ENCODE measurements around the gene CARD9. TPM values are rescaled to one million over a fixed set of nuclear protein-coding genes. Genes with fewer than 3 reads are reported as not detected.

The CARD9 gene
- total RNA-seq, 1 donor from 2014 or later = 3.0 TPM

DNA sequence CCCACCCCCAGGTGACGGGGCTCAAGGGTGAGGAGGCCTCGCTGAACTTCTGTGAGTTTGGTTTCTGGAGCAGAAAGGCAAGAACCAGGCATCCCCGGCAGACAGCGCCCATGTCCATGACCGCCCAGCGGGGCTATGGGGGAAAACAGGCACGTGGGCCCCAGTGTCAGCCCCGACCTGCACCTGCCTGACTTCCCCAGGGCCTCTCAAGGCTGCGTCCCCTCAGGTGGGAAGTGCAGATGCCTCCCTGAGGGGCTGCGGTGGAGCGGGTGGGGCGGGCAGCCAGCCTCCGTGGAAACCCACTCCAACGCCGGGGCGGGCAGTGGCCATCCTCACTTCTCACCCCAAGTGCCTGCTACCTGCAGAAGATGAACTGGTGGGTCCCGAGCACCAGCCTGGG is 6.9 kb upstream of the CARD9 start:
- DNase-seq = no peak

DNA sequence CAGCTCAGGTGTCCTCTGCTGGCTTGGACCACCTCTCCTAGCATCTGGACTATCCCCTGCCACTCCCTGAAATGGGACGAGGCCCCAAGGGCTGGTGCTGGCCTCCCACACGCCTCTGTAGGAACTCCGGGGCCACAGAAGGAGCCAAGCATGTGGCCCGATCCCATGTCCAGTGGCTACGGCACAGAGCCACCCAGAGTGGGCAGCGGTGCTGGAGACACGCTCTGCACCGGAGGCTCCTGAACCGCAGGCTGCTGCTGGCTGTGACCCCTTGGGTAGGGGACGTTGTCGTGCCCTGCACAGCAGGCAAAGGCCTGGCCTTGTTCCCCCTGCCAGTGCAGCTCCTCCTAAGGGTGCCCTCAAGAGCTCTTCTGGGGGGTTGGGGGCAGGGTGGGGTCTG is 6.4 kb upstream of the CARD9 start:
- DNase-seq = no peak

- DNase-seq = no peak
These were observed 5.9 kb upstream of the CARD9 start for GRCh38 chr9:136379401-136379800.

GRCh38 chr9:136379003-136379287 is 5.5 kb upstream of the CARD9 start:
- DNase-seq = no peak

- no peak for DNase-seq
These were observed 4.9 kb upstream of the CARD9 start for GRCh38 chr9:136378170-136379002.

DNA sequence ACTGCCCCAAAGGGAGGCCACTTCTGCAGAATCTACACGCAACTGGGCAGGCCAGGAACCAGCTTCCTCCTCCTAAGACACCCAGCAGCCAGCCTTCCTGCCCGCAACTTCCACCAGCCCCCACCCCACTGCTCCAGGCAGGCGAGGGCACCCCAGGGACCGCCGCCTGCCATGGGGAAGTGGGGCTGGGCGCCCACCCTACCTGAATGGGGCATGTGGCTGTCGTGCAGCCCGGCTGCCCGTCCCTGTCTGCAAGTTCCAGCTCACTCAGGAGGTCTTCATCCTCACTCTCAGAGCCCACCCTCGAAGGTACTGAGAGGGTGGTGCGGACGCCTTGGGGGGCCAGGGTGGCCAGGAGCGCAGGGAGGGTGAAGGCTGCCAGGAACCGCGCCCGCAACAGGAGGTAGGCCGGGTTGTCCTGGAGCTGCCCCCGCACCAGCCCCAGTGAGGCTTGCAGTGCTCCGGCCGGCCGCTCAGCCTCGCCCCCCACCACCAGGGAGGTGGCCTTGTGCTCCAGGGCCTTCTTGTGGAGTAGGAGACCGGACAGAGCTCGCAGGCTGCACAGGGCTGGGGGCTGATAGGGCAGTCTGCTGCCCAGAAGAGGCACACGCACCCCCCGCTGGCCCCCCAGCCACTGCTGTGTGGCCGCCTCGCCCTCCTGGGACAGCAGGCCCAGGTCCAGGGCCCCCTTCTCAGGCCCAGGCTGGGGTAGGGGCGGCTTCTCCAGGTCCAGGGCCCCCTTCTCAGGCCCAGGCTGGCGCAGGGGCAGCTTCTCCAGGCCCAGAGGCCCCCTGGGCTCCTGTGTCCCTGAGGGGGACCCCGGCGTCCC is 4.1 kb upstream of the CARD9 start:
- no peak for DNase-seq

DNA sequence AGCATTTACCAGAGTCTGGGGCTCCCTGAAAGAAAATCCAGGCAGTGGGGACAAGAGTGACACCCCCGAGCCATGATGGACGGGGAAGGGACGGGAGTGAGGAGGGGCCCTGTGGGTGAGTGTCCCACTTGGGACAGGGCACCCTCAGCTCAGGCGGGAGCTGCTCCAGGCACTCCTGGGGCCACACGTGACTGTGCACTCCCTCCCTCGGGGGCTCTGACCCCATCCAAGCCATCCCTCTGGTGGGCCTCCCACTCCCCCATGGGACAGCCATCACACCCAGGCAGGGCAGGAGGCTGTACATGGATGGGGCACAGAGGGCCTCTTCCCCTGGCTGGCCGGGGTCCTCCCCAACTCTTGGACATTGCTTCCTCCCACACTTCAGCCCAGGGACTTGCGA is 3.0 kb upstream of the CARD9 start:
- no peak for DNase-seq

DNA sequence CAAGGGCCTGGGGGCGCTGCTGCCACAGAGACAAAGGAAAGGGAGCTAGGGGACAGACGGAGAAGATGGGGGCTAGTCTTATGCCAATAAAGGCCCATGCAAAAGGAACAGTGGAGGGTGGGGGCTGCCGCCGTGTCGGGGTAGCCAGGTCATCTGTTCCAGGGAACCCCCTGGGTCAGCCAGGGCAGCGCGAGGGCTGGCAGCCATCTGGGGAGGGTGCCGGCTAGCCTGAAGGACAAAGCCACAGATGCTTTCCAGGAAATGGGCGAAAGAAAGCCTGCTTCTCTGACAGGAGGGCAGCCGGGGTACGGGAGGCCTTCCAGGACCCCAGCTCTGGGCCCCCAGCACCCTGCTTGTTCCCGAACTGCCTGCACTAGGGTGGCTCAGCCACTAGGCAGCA is 1.6 kb upstream of the CARD9 start:
- no peak for DNase-seq

DNA sequence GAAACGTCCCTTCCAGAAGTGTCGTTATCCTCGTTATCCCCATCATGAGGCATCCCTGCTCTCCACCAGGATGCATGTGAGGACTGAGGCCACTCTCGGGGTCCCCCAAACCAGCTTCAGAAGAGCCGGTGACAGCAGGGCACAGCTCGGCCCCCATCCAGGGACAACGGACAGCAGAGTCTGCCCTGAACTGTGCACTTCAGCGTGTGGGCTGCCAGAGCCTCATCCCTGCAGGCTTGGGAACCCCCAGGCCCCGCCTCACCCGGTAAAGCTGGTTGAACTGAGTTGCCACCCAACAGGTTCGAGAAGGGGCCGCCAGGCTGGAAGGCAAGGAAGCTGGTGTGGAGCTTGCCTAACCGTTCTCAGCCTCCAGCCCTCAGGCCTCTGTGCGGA is 710 bp upstream of the CARD9 start:
- no peak for DNase-seq

- DNase-seq = no peak
These were observed 739 bp downstream of the CARD9 start for GRCh38 chr9:136372561-136373299.

DNA sequence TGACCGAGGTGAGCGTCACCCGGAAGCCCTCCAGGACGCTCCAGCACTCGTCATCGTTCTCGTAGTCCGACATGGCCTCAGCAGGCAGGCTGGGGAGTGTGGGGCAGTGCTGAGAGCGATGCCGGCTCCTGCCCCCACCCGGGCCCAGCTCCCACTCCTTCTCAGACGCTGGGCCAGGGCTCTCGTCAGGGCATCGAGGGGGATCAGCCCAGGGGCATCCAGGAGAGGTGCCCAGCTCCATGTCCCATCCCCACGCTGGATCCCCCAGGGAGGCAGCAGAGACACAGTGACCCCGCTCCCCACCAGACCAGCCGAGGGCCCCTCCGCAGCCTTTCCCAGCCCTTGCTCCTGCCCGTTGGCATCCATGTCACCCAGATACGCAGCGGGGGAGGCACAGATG is 1.5 kb downstream of the CARD9 start:
- DNase-seq = no peak

GRCh38 chr9:136371533-136371880 is 2.0 kb downstream of the CARD9 start:
- no peak for DNase-seq

- no peak for DNase-seq
These were observed 2.6 kb downstream of the CARD9 start for GRCh38 chr9:136370687-136371532.

- no peak for DNase-seq
These were observed 3.4 kb downstream of the CARD9 start for GRCh38 chr9:136370037-136370436.

GRCh38 chr9:136368190-136368589 is 5.3 kb downstream of the CARD9 start:
- no peak for DNase-seq

- no peak for DNase-seq
These were observed 5.9 kb downstream of the CARD9 start for GRCh38 chr9:136367296-136368145.

DNA sequence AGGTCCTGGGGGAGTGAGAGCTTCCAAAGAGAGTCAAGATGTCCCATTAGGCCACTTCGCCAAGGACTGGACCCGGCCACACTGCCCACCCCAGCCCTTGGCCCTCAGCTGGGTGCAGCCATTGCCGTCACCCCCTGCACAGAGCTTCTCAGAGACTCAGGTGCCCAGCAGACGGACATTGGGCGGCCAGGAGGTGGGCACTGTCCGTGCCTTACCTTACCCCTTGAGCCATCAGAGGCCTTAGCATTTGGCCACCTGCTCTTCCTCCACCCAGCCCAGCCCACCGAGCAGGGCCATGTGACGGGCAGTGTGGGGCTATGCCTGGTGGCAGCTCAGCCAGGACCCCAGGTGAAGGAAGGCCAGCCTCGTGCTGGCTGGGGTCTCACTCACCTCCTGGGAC is 6.6 kb downstream of the CARD9 start:
- DNase-seq = no peak

DNA sequence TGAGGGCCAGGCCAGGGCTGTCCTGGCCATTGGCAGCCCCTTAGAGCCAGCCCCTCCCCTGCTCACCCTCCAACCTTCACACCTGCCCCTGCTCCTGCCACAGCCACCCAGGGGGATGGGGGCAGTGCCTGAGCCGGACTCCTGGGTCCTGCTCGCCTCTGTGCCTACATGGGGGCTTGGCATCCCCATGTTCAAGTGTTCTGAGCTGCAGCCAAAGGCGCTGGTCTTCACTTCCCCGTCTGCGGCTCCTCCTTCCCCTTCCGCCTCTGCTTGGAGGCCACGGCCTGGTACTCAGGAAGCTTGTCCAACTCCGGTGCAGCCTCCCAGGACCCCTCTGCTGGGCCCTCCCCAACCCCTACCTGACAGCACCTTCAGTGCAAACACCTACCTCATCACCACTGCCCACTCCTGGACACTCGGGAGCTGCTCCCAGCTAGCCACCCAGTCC is 7.7 kb downstream of the CARD9 start:
- no peak for DNase-seq

GRCh38 chr9:136364942-136365774 is 8.3 kb downstream of the CARD9 start:
- DNase-seq = no peak
